Spleen (tissue), 11 donors: ENCODE results near the gene ATP13A1. TPM values are rescaled to one million over a fixed set of nuclear protein-coding genes. Genes with fewer than 3 reads are reported as not detected.

Experiments
- DNase-seq: peaks from one replicate; pipeline ENCODE4 v3.0.0-alpha.2; 2020
- H3K27ac ChIP-seq, 8 donors: fragments of 200-600 bp; sonication (generic) in 7 of 8; 1 replicate in 4 of 8; 2 replicates in 4 of 8; pipeline versions ENCODE4 v1.5.0 to v1.8.0; 2016 to 2021; ENCODE audit warnings: inconsistent platforms in 4 of 8, mild to moderate bottlenecking in 4 of 8, moderate library complexity in 1 of 8
- H3K27me3 ChIP-seq, 7 donors: fragments of 200-600 bp; sonication (generic) in 6 of 7; replicated peaks in 1 of 7; 1 replicate in 4 of 7; 2 replicates in 3 of 7; pipeline versions ENCODE4 v1.5.0 to v1.8.0; 2016 to 2021; ENCODE audit warnings: inconsistent platforms in 3 of 7, mild to moderate bottlenecking in 1 of 7
- H3K36me3 ChIP-seq, 6 donors: fragments of 200-600 bp; sonication (generic) in 5 of 6; 1 replicate in 4 of 6; 2 replicates in 2 of 6; pipeline versions ENCODE4 v1.5.0 to v1.8.0; 2016 to 2021; ENCODE audit warnings: inconsistent platforms in 2 of 6
- H3K4me1 ChIP-seq, 6 donors: fragments of 200-600 bp; sonication (generic) in 5 of 6; 1 replicate in 3 of 6; 2 replicates in 3 of 6; pipeline versions ENCODE4 v1.5.0 to v1.8.0; 2016 to 2021; ENCODE audit warnings: inconsistent platforms in 3 of 6
- H3K4me3 ChIP-seq, 8 donors: fragments of 200-600 bp; sonication (generic) in 7 of 8; 1 replicate in 4 of 8; 2 replicates in 4 of 8; pipeline versions ENCODE4 v1.5.0 to v1.8.0; 2016 to 2021; ENCODE audit warnings: inconsistent platforms in 4 of 8, mild to moderate bottlenecking in 4 of 8, moderate library complexity in 2 of 8
- H3K9me3 ChIP-seq, 8 donors: fragments of 200-600 bp; sonication (generic) in 7 of 8; 1 replicate in 4 of 8; 2 replicates in 4 of 8; pipeline versions ENCODE4 v1.5.0 to v1.8.0; 2016 to 2021; ENCODE audit warnings: inconsistent platforms in 4 of 8
- POLR2A ChIP-seq, 3 donors: fragments of 450-650 bp; IDR thresholded peaks; one replicate each; pipeline ENCODE4 v1.5.1; 2017; ENCODE audit warnings: antibody characterized with exemption in 3 of 3, mild to moderate bottlenecking in 1 of 3
- POLR2AphosphoS5 ChIP-seq, 3 donors: sonication (generic); formaldehyde crosslinking; IDR thresholded peaks; one replicate each; pipeline ENCODE4 v1.5.1; 2017; ENCODE audit warnings: antibody characterized with exemption in 3 of 3
- WGBS, 5 donors: extraction: QIAGEN DNeasy Blood & Tissue Kit in 3 of 5; methylation state at CpG; one replicate each; pipeline versions ENCODE4 v1.1.5 to v1.1.7; 2013 to 2018; 5-methylcytosine and 5-hydroxymethylcytosine counted together
- intact Hi-C: fragments of 100-400 bp; cut with DNase I; formaldehyde crosslinking; loops from one replicate; pipeline ENCODE4 v1.15.0; 2023; ENCODE audit warnings: low total_unique reads
- polyA plus RNA-seq, 3 donors: library from polyadenylated mRNA; stranded (reverse); fragments of 200-250 nt; gene quantifications; one replicate each; pipeline ENCODE4 v1.2.1, GENCODE V29; 2013
- total RNA-seq, 7 donors: library from RNA; depleted of rRNA in 3 of 7; stranded (reverse); fragments of >200 nt in 3 of 7; fragmentation: NEBNext Ultra II Directional in 4 of 7; extraction: Animal tissue kit (Norgen Biotek cat#: 25700) in 4 of 7; gene quantifications; one replicate each; pipeline versions ENCODE4 v1.1.0 to v1.2.1, GENCODE V29; 2016 to 2021
- TF ChIP-seq, protein P1 (sequence below), 11 experiments: fragments of 200-600 bp in 7 of 11; fragments of 450-650 bp in 4 of 11; sonication (generic) in 4 of 11; IDR thresholded peaks in 8 of 11; conservative IDR thresholded peaks in 3 of 11; 1 replicate in 7 of 11; 2 replicates in 4 of 11; pipeline versions ENCODE4 v1.4.0 to v1.8.0; 2016 to 2021; ENCODE audit warnings: antibody characterized with exemption in 11 of 11, inconsistent platforms in 4 of 11, mild to moderate bottlenecking in 1 of 11
- donor health status: healthy with polysubstance abuse.
- donor health status: DM: no; HTN: no; CAD: no; lungs with moderate emphysema.
- donor health status: DM: no; HTN: no; CAD: no.
- donor health status: Bipolar disorder and iron deficiency.
- donor health status: healthy.
- donor health status: DM: no; HTN: no; CAD: no.
- donor health status: DM: yes; HTN: yes; CAD: no.

The ATP13A1 gene
- total and polyA plus RNA-seq, 10 donors, result 39.7 to 301 (median 99.7) TPM

DNA sequence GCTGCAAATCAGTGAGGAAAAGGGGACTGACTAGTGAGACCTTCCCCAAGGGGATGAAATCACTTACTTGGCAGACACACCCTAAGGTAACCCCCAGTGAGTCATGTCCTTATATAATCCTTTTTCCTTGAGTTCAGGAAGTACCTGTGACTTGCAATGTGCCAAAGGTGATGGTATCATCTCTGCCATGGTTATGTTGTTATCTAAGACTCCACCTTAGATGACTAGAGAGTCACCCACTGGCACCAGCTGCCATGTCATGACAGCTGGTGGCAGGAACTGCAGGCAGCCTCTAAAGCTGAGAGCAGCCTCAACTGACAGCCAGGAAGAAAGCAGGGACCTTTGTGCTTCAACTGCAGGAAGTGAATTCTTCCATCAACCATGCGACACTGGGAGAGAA is 57.5 kb downstream of the ATP13A1 start:
- no peak for TF ChIP-seq POLR2A (IDR thresholded peaks at IDR 0.05)
- TF ChIP-seq, protein P1, sequence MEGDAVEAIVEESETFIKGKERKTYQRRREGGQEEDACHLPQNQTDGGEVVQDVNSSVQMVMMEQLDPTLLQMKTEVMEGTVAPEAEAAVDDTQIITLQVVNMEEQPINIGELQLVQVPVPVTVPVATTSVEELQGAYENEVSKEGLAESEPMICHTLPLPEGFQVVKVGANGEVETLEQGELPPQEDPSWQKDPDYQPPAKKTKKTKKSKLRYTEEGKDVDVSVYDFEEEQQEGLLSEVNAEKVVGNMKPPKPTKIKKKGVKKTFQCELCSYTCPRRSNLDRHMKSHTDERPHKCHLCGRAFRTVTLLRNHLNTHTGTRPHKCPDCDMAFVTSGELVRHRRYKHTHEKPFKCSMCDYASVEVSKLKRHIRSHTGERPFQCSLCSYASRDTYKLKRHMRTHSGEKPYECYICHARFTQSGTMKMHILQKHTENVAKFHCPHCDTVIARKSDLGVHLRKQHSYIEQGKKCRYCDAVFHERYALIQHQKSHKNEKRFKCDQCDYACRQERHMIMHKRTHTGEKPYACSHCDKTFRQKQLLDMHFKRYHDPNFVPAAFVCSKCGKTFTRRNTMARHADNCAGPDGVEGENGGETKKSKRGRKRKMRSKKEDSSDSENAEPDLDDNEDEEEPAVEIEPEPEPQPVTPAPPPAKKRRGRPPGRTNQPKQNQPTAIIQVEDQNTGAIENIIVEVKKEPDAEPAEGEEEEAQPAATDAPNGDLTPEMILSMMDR (IDR thresholded peaks at IDR 0.05 in 8 of 11, conservative IDR thresholded peaks at IDR 0.05 in 3 of 11), result no peak
- TF ChIP-seq POLR2AphosphoS5 (IDR thresholded peaks at IDR 0.05), result no peak
- Histone ChIP-seq H3K27ac (peak overlapping the region in 3 of 8 donors; percentile 9 to 48 (median 21)), H3K27me3 (no peaks in the 10 kb centered on the region), H3K36me3 (no peaks in the 10 kb centered on the region), H3K4me3 (no peak overlapping the region), H3K9me3 (no peaks in the 10 kb centered on the region), H3K4me1 (peaks cover 0 to 27% (median under 1%) of the 10 kb centered on the region in 6 donors)
- WGBS, 5 donors, result 28 to 40% (median 33%) methylated on average over 1 of the region's 1 CpG
- no peak for DNase-seq
- intact Hi-C loops, result no loop called here

DNA sequence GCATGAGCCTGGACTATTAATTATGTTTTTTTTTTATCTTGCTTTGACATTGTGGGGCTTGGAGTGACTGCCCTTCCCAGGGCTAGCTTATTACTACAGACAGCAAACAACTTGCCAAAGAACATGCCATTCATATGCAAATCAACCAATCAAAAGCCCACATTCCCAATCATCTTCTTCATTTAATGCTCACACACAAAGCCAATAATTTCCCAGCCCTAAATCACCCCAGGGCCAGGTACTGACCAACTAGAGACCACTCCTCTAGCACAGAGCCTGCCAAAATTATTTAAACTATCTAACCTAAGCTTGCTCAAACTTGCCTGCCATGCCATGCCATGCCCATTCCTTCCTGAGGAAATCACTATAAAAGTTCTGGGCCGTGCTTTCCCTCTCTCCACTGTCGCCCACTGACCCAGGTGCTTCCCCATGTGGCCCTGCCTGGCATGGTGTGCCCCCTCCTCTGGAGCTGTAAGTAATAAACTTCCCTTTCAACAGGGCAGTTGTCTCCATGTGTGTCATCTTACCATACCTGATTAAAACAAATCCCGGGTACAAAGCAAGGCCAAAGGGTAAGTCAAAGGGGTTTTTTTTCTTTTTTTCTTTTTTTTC is 60.7 kb downstream of the ATP13A1 start:
- peak overlapping the region in 4 of 8 donors; percentile 38 to 73 (median 47) for H3K27ac ChIP-seq
- no peaks in the 10 kb centered on the region for H3K36me3 ChIP-seq
- intact Hi-C loops, result no loop called here
- WGBS, 5 donors, result 28 to 46% (median 32%) methylated on average over 3 of the region's 3 CpGs
- no peaks in the 10 kb centered on the region for H3K27me3 ChIP-seq
- peaks cover 0 to 40% (median 6%) of the 10 kb centered on the region in 6 donors for H3K4me1 ChIP-seq
- TF ChIP-seq POLR2AphosphoS5 (IDR thresholded peaks at IDR 0.05) (no peak), POLR2A (IDR thresholded peaks at IDR 0.05) (no peak)
- TF ChIP-seq, protein P1 (IDR thresholded peaks at IDR 0.05 in 8 of 11, conservative IDR thresholded peaks at IDR 0.05 in 3 of 11), result no peak
- no peaks in the 10 kb centered on the region for H3K9me3 ChIP-seq
- no peak overlapping the region for H3K4me3 ChIP-seq
- DNase-seq, result no peak

DNA sequence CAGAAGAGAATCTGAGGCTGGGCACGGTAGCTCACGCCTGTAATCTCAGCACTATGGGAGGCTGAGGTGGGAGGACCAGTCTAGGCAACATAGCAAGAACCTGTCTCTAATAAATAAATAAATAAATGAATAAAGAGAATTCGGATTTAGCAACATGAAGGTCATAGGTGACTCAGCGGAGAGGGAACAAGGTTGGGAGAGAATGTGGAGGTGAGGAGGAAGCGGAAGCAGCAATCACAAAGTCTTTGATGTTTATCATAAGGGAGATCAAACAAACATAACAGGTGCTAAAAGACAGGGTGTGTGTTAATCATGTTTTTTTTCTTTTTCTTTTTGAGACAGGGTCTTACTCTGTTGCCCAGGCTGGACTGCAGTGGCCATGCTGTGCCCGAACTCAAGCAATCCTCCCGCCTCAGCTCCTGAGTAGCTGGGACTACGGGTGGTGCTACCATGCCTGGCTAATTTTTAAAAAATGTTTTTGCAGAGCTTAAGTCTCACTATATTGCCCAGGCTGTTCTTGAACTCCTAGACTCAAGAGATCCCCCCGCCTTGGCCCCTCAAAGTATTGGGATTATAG is 61.3 kb downstream of the ATP13A1 start:
- no peaks in the 10 kb centered on the region for H3K36me3 ChIP-seq
- H3K9me3 ChIP-seq, result no peaks in the 10 kb centered on the region
- peak overlapping the region in 4 of 8 donors; percentile 38 to 73 (median 47) for H3K27ac ChIP-seq
- WGBS, 5 donors, result 79 to 86% (median 81%) methylated on average over 9 of the region's 9 CpGs
- H3K4me3 ChIP-seq, result no peak overlapping the region
- peaks cover 0 to 46% (median 10%) of the 10 kb centered on the region in 6 donors for H3K4me1 ChIP-seq
- TF ChIP-seq, protein P1 (IDR thresholded peaks at IDR 0.05 in 8 of 11, conservative IDR thresholded peaks at IDR 0.05 in 3 of 11), result no peak
- TF ChIP-seq POLR2A (IDR thresholded peaks at IDR 0.05), result no peak
- TF ChIP-seq POLR2AphosphoS5 (IDR thresholded peaks at IDR 0.05), result no peak
- no peak for DNase-seq
- H3K27me3 ChIP-seq, result no peaks in the 10 kb centered on the region
- intact Hi-C loops, result no loop called here

DNA sequence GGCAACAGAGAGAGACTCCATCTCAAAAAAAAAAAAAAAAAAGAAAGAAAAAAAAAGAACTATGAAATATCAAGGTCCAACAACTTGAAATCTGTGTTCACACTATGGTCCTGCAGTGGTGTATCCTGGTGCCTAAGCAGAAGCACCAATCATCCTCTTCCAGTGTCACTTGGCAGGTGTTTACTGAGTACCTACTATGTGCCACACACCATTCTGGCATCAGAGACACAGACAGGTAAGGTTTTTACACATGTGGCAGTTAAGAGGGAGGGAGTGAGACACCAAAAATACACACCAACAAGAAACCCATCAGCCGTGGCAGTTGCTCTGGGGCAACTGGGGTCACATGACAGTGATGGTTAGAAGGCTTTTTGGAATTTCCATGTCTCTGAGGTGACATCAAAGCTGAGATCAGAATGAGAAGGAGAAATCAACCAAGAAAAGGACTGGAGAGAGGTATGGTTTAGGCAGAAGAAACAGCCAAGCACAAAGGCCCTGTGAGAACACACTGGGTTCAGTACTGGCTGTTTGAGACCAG is 62.6 kb downstream of the ATP13A1 start:
- Histone ChIP-seq H3K27ac (peak overlapping the region in 4 of 8 donors; percentile 16 to 46 (median 32)), H3K27me3 (no peaks in the 10 kb centered on the region), H3K4me1 (peaks cover 0 to 43% (median 11%) of the 10 kb centered on the region in 6 donors), H3K36me3 (no peaks in the 10 kb centered on the region), H3K4me3 (no peak overlapping the region), H3K9me3 (no peaks in the 10 kb centered on the region)
- WGBS, 5 donors, result 50 to 75% (median 56%) methylated on average over 1 of the region's 1 CpG
- TF ChIP-seq, protein P1 (IDR thresholded peaks at IDR 0.05 in 8 of 11, conservative IDR thresholded peaks at IDR 0.05 in 3 of 11), result no peak
- TF ChIP-seq POLR2A (IDR thresholded peaks at IDR 0.05) (no peak), POLR2AphosphoS5 (IDR thresholded peaks at IDR 0.05) (no peak)
- no peak for DNase-seq
- intact Hi-C loops, result no loop called here
